Measurements from ENCODE around the gene SLC12A8. TPM values are rescaled to one million over a fixed set of nuclear protein-coding genes. Genes with fewer than 3 reads are reported as not detected.

Gene SLC12A8
- total and polyA plus RNA-seq, 3 experiments from 2014 or later: 0.91 to 1.0 TPM; not detected in 1

GRCh38 chr3:125142940-125143339 lies 69.6 kb downstream of the SLC12A8 start:
- H3K4me3 Mint-ChIP-seq: peak overlapping the region; percentile 9 to 85 (median 29)
- peak overlapping the region in 7 of 8 donors; percentile 32 to 74 (median 52) for H3K27ac Mint-ChIP-seq
- no peaks in the 10 kb centered on the region for H3K36me3 ChIP-seq (ENCODE audit: insufficient read depth, low read length)
- no peaks in the 10 kb centered on the region for H3K9me3 ChIP-seq (ENCODE audit: low read length)
- H3K36me3 Mint-ChIP-seq: no peaks in the 10 kb centered on the region
- no peaks in the 10 kb centered on the region for H3K27me3 Mint-ChIP-seq
- peaks cover 19% of the 10 kb centered on the region for H3K4me1 ChIP-seq (ENCODE audit: insufficient read depth, low read length)
- H3K4me3 ChIP-seq (ENCODE audit: low read length): no peak overlapping the region
- H3K4me1 Mint-ChIP-seq: peaks cover 31 to 33% (median 33%) of the 10 kb centered on the region in 3 donors
- H3K27me3 ChIP-seq (ENCODE audit: insufficient read depth, low read length, poor library complexity, severe bottlenecking): no peaks in the 10 kb centered on the region
- no peaks in the 10 kb centered on the region for H3K9me3 Mint-ChIP-seq
- POLR2A ChIA-PET: no interaction called here
- DNase-seq: no peak
- CTCF ChIA-PET: interaction anchor here (0.8 to 2.3 kb wide), 6 partner anchors 8 to 214 kb away, joined by 3 to 12 read pairs (median 3); no protein-coding TSS in a partner anchor
- H3K27ac ChIP-seq (ENCODE audit: low read depth, low read length): no peak overlapping the region

- peaks cover 29 to 37% (median 33%) of the 10 kb centered on the region in 3 donors for H3K4me1 Mint-ChIP-seq
- peak overlapping the region; percentile 32 to 93 (median 68) for H3K27ac Mint-ChIP-seq
- H3K36me3 Mint-ChIP-seq: no peaks in the 10 kb centered on the region
- no peak for DNase-seq
- no peaks in the 10 kb centered on the region for H3K27me3 Mint-ChIP-seq
- ChIA-PET CTCF (interaction anchor here (0.8 to 2.3 kb wide), 6 partner anchors 8 to 214 kb away, joined by 3 to 12 read pairs (median 3); no protein-coding TSS in a partner anchor), POLR2A (interaction anchor here (0.6 kb wide), 1 partner anchor 9 kb away, joined by 3 read pairs; no protein-coding TSS in a partner anchor)
- H3K27me3 ChIP-seq (ENCODE audit: insufficient read depth, low read length, poor library complexity, severe bottlenecking): no peaks in the 10 kb centered on the region
- no peaks in the 10 kb centered on the region for H3K9me3 ChIP-seq (ENCODE audit: low read length)
- no peaks in the 10 kb centered on the region for H3K36me3 ChIP-seq (ENCODE audit: insufficient read depth, low read length)
- H3K4me3 Mint-ChIP-seq: peak overlapping the region; percentile 9 to 85 (median 69)
- H3K4me3 ChIP-seq (ENCODE audit: low read length): peak overlapping the region; percentile 66
- H3K9me3 Mint-ChIP-seq: no peaks in the 10 kb centered on the region
- no peak overlapping the region for H3K27ac ChIP-seq (ENCODE audit: low read depth, low read length)
- peaks cover 19% of the 10 kb centered on the region for H3K4me1 ChIP-seq (ENCODE audit: insufficient read depth, low read length)
These were observed 70.1 kb downstream of the SLC12A8 start for GRCh38 chr3:125142420-125142778.

- Mint-ChIP-seq H3K4me3 (peak overlapping the region; percentile 69 to 92 (median 81)), H3K9me3 (no peaks in the 10 kb centered on the region), H3K27ac (peak overlapping the region; percentile 62 to 93 (median 80)), H3K27me3 (no peaks in the 10 kb centered on the region), H3K36me3 (no peaks in the 10 kb centered on the region), H3K4me1 (peaks cover 29 to 37% (median 33%) of the 10 kb centered on the region in 3 donors)
- H3K9me3 ChIP-seq (ENCODE audit: low read length): no peaks in the 10 kb centered on the region
- no peak overlapping the region for H3K27ac ChIP-seq (ENCODE audit: low read depth, low read length)
- CTCF ChIA-PET: interaction anchor here (0.7 to 2.3 kb wide), 9 partner anchors 9 to 245 kb away, joined by 3 to 12 read pairs (median 4); no protein-coding TSS in a partner anchor
- H3K4me1 ChIP-seq (ENCODE audit: insufficient read depth, low read length): peaks cover 19% of the 10 kb centered on the region
- H3K4me3 ChIP-seq (ENCODE audit: low read length): peak overlapping the region; percentile 66
- peak; percentile 42 to 81 (median 65) for DNase-seq
- H3K36me3 ChIP-seq (ENCODE audit: insufficient read depth, low read length): no peaks in the 10 kb centered on the region
- H3K27me3 ChIP-seq (ENCODE audit: insufficient read depth, low read length, poor library complexity, severe bottlenecking): no peaks in the 10 kb centered on the region
- POLR2A ChIA-PET: interaction anchor here (0.6 kb wide), 1 partner anchor 8 kb away, joined by 3 read pairs; no protein-coding TSS in a partner anchor
These were observed 70.7 kb downstream of the SLC12A8 start for GRCh38 chr3:125141596-125142419.

- peak overlapping the region; percentile 69 to 92 (median 81) for H3K4me3 Mint-ChIP-seq
- H3K9me3 Mint-ChIP-seq: no peaks in the 10 kb centered on the region
- CTCF ChIA-PET: interaction anchor here (0.7 to 2.3 kb wide), 5 partner anchors 12 to 245 kb away, joined by 3 to 12 read pairs (median 5); no protein-coding TSS in a partner anchor
- POLR2A ChIA-PET: interaction anchor here (0.6 kb wide), 2 partner anchors 13 to 84 kb away, joined by 3 read pairs; no protein-coding TSS in a partner anchor
- peaks cover 36 to 43% (median 38%) of the 10 kb centered on the region in 3 donors for H3K4me1 Mint-ChIP-seq
- H3K27ac Mint-ChIP-seq: peak overlapping the region in 6 of 8 donors; percentile 4 to 88 (median 65)
- H3K9me3 ChIP-seq (ENCODE audit: low read length): no peaks in the 10 kb centered on the region
- H3K27me3 ChIP-seq (ENCODE audit: insufficient read depth, low read length, poor library complexity, severe bottlenecking): no peaks in the 10 kb centered on the region
- no peaks in the 10 kb centered on the region for H3K36me3 ChIP-seq (ENCODE audit: insufficient read depth, low read length)
- no peaks in the 10 kb centered on the region for H3K36me3 Mint-ChIP-seq
- H3K27me3 Mint-ChIP-seq: no peaks in the 10 kb centered on the region
- peak overlapping the region; percentile 66 for H3K4me3 ChIP-seq (ENCODE audit: low read length)
- DNase-seq: no peak
- peaks cover 25% of the 10 kb centered on the region for H3K4me1 ChIP-seq (ENCODE audit: insufficient read depth, low read length)
- H3K27ac ChIP-seq (ENCODE audit: low read depth, low read length): no peak overlapping the region
These were observed 71.5 kb downstream of the SLC12A8 start for GRCh38 chr3:125140818-125141595.

GRCh38 chr3:125140011-125140817 lies 72.3 kb downstream of the SLC12A8 start:
- no peaks in the 10 kb centered on the region for H3K36me3 Mint-ChIP-seq
- Histone ChIP-seq H3K4me3 (ENCODE audit: low read length) (no peak overlapping the region), H3K4me1 (ENCODE audit: insufficient read depth, low read length) (peaks cover 25% of the 10 kb centered on the region), H3K27ac (ENCODE audit: low read depth, low read length) (no peak overlapping the region), H3K9me3 (ENCODE audit: low read length) (no peaks in the 10 kb centered on the region), H3K36me3 (ENCODE audit: insufficient read depth, low read length) (no peaks in the 10 kb centered on the region), H3K27me3 (ENCODE audit: insufficient read depth, low read length, poor library complexity, severe bottlenecking) (no peaks in the 10 kb centered on the region)
- POLR2A ChIA-PET: interaction anchor here (0.6 kb wide), 2 partner anchors 14 to 84 kb away, joined by 3 read pairs; no protein-coding TSS in a partner anchor
- peak overlapping the region in 5 of 7 donors; percentile 34 to 66 (median 44) for H3K4me3 Mint-ChIP-seq
- peaks cover 37 to 43% (median 38%) of the 10 kb centered on the region in 3 donors for H3K4me1 Mint-ChIP-seq
- CTCF ChIA-PET: interaction anchor here (1.4 to 1.5 kb wide), 2 partner anchors 11 to 88 kb away, joined by 4 to 6 read pairs; no protein-coding TSS in a partner anchor
- H3K27me3 Mint-ChIP-seq: no peaks in the 10 kb centered on the region
- DNase-seq: no peak
- no peaks in the 10 kb centered on the region for H3K9me3 Mint-ChIP-seq
- peak overlapping the region; percentile 4 to 92 (median 47) for H3K27ac Mint-ChIP-seq

GRCh38 chr3:125139386-125139785 lies 73.2 kb downstream of the SLC12A8 start:
- Histone ChIP-seq H3K27ac (ENCODE audit: low read depth, low read length) (no peak overlapping the region), H3K36me3 (ENCODE audit: insufficient read depth, low read length) (no peaks in the 10 kb centered on the region), H3K4me1 (ENCODE audit: insufficient read depth, low read length) (peaks cover 25% of the 10 kb centered on the region), H3K4me3 (ENCODE audit: low read length) (no peak overlapping the region), H3K9me3 (ENCODE audit: low read length) (no peaks in the 10 kb centered on the region), H3K27me3 (ENCODE audit: insufficient read depth, low read length, poor library complexity, severe bottlenecking) (no peaks in the 10 kb centered on the region)
- CTCF ChIA-PET: no interaction called here
- no peak for DNase-seq
- no peak overlapping the region for H3K4me3 Mint-ChIP-seq
- no peaks in the 10 kb centered on the region for H3K27me3 Mint-ChIP-seq
- H3K36me3 Mint-ChIP-seq: no peaks in the 10 kb centered on the region
- H3K4me1 Mint-ChIP-seq: peaks cover 37 to 43% (median 38%) of the 10 kb centered on the region in 3 donors
- POLR2A ChIA-PET: no interaction called here
- peak overlapping the region in 2 of 8 donors; percentile 43 to 87 for H3K27ac Mint-ChIP-seq
- no peaks in the 10 kb centered on the region for H3K9me3 Mint-ChIP-seq

GRCh38 chr3:125137358-125138033 lies 75.1 kb downstream of the SLC12A8 start:
- Histone ChIP-seq H3K27ac (ENCODE audit: low read depth, low read length) (no peak overlapping the region), H3K9me3 (ENCODE audit: low read length) (no peaks in the 10 kb centered on the region), H3K4me1 (ENCODE audit: insufficient read depth, low read length) (peaks cover 28% of the 10 kb centered on the region), H3K27me3 (ENCODE audit: insufficient read depth, low read length, poor library complexity, severe bottlenecking) (no peaks in the 10 kb centered on the region), H3K36me3 (ENCODE audit: insufficient read depth, low read length) (no peaks in the 10 kb centered on the region), H3K4me3 (ENCODE audit: low read length) (no peak overlapping the region)
- ChIA-PET POLR2A (no interaction called here), CTCF (interaction anchor here (1.1 kb wide), 1 partner anchor 22 kb away, joined by 3 read pairs; no protein-coding TSS in a partner anchor)
- H3K9me3 Mint-ChIP-seq: no peaks in the 10 kb centered on the region
- no peaks in the 10 kb centered on the region for H3K27me3 Mint-ChIP-seq
- H3K4me1 Mint-ChIP-seq: peaks cover 29 to 39% (median 35%) of the 10 kb centered on the region in 3 donors
- no peaks in the 10 kb centered on the region for H3K36me3 Mint-ChIP-seq
- H3K27ac Mint-ChIP-seq: no peak overlapping the region
- H3K4me3 Mint-ChIP-seq: no peak overlapping the region
- DNase-seq: no peak
